Fibroblast of pulmonary artery (primary cell): ENCODE data around the gene PNPLA5.

ENCODE experiments used
- DNase-seq: peaks from one replicate; pipeline ENCODE4 v3.0.0-alpha.2; 2010; ENCODE audit warnings: low read depth
- H3K4me3 ChIP-seq: replicated peaks from 2 replicates; pipeline ENCODE4 v1.5.1; 2011; ENCODE audit warnings: low read depth, mild to moderate bottlenecking, control low read depth, low read length, moderate library complexity
- TF ChIP-seq, protein P1 (sequence below): IDR thresholded peaks from 2 replicates; pipeline ENCODE4 v1.5.1; 2011; ENCODE audit warnings: mild to moderate bottlenecking, control low read depth, low read length, inconsistent platforms; ENCODE audit errors: missing control alignments

Gene PNPLA5

DNA sequence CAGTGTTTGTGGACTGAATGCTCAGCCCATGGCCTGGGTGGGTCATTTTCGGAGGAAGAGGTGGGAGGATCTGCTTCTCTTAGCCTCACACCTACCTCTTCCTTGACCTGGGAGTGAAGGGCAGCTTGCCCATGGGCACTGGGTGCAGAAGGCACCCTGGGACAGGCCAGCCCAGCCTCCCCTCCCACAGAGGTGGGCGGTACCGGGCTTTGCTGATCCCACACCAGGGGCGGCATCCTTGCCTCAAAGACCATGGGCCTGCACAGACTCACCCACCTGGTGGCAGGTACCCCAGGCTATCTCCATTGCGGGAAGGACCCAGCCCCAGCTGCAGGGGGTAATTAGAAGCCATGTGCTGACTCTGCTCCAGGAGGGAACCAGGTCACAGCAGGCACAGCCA lies 1.5 kb upstream of the PNPLA5 start:
- no peak for DNase-seq
- TF ChIP-seq, protein P1, sequence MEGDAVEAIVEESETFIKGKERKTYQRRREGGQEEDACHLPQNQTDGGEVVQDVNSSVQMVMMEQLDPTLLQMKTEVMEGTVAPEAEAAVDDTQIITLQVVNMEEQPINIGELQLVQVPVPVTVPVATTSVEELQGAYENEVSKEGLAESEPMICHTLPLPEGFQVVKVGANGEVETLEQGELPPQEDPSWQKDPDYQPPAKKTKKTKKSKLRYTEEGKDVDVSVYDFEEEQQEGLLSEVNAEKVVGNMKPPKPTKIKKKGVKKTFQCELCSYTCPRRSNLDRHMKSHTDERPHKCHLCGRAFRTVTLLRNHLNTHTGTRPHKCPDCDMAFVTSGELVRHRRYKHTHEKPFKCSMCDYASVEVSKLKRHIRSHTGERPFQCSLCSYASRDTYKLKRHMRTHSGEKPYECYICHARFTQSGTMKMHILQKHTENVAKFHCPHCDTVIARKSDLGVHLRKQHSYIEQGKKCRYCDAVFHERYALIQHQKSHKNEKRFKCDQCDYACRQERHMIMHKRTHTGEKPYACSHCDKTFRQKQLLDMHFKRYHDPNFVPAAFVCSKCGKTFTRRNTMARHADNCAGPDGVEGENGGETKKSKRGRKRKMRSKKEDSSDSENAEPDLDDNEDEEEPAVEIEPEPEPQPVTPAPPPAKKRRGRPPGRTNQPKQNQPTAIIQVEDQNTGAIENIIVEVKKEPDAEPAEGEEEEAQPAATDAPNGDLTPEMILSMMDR = no peak
- no peak overlapping the region for H3K4me3 ChIP-seq

DNA sequence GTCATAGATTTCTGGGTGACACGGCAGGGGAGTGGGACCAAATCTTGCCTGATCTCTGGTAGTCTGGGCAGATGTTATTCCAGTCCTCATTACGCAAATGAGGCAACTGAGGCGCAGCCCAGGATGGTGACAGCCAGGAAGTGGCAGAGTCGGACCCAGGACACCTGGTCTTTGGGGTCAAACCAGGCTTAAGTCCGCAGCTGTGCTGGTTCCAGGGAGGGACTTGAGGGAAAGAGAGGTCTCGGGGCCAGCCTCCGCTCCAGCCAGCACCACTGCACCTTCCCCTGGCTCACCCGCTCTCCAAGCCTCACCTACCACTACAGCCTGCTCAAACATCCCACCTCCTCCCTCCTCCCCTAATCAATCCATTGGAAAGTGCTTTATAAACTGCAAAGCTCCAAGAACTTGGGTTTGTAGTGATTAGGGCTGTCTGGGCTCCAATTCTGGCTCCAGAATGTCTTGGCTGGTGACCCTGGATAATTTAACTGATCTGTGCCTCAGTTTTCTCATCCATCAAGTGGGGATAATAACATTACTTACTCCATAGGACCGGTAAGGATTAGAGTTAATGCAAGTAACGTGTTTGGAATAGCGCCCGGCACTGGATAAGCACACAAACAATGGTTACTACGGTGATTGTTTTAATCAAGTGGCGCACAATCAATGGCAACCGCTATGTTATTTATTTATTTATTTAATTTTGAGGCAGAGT lies 526 bp upstream of the PNPLA5 start:
- TF ChIP-seq, protein P1 = no peak
- no peak for DNase-seq
- no peak overlapping the region for H3K4me3 ChIP-seq

DNA sequence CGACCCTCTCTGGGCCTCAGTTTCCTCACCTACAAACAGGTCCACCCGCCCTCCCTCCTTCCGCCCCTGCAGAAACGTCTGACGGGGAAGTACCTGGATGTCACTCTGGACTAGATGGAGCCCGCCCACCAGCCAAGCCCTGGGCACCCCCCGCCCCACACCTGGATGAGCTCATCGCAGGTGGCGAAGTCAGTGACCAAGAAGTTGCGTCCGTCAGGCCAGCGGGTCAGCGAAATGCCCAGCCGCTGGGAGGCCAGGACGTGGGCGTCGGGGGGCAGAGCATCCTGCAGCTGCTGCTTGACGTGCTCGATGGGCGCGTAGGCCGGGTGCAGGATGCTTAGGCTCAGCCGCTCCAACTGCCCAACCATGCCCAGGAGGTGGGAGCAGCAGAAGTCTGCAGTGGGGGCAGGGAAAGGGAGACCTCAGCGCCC lies 897 bp downstream of the PNPLA5 start:
- TF ChIP-seq, protein P1 = no peak
- no peak for DNase-seq
- H3K4me3 ChIP-seq = no peak overlapping the region

DNA sequence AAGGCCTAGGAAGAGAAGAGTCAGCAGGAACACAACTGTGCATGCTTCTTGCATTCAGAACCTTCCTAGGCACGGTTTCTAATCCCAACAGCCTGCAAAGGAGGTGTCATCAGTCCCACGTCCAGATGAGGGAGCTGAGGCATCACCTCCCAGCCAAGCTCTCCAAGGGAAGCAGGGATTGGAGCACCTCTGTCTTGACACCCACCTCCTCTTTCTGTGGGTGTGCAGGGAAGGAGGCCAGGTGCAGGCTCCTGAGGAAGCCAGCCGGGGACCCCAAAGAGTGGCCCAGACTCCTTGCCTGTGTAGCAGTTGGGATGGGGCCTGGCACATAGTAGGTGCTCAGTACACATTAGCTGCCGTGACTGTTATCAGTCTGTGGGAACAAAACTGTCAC lies 2.0 kb downstream of the PNPLA5 start:
- H3K4me3 ChIP-seq = no peak overlapping the region
- peak; percentile 28 for DNase-seq
- TF ChIP-seq, protein P1 = no peak

DNA sequence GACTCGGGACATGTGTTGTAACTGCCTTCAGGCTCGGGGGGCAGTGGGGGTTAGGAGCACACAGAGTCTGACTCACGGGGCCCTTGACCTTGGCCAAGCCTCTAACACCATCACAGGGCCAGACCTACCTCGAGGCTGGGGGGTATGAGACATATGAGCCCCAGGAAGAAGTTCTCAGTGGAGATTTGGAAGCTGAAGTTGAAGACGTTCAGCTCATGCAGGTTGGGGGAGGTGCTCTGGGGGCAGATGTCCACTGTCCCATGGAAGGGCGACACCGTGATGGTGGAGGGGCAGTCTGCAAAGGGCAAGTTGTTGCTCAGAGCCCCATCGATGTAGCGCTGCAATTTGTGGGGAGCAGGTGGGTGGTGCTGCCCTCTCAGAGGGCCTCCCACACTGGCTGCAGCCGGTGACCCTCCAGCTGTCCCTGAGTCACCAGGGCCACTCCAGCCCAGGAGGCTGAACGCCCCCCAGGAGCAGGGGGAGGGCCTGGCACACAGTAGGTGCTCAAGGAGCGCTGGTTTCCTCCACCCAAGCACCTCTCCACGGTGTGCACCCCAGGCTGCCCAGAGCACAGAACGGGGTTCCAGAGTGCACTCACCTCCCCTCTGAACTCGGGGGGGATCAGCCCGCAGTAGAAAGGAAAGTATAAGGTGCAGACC lies 2.5 kb downstream of the PNPLA5 start:
- H3K4me3 ChIP-seq = no peak overlapping the region
- DNase-seq = no peak
- TF ChIP-seq, protein P1 = no peak

DNA sequence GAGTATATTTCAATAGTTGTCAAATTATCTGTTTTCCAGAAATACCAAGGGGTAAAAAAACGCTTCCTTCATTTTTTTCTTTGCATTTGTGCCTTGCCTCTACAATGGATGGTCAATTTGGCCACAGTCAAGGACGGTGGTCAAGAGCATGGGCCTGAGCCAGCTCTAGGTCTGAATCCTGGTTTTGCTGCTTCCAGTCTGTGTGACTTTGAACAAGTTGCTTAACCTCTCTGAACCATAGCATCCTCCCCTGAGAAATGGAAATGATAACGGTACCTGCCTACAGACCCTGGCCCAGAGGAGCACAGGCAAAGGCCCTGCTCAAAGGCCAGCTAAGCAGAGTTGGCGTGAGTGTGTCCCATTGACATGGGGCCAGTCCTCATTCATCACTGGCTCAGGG lies 3.1 kb downstream of the PNPLA5 start:
- H3K4me3 ChIP-seq = no peak overlapping the region
- no peak for DNase-seq
- TF ChIP-seq, protein P1 = no peak

DNA sequence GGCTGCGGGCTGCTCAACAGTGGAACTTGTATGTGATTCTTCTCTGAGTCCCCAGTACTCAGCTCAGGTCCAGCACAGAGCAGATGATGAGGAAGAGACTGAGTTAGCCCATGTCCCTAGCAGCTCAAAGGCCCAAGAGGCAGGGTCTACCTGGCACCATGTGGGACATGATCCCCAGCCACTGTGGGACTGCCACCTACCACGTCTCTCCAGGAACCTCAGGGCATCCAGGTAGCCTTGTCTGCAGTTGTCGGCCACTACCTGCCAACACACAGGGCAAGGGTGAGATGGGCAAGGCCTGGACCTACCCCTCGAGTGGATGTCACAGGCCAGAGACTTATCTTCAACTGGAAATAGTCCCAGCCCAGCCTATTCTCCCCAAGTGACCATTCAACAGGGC lies 4.4 kb downstream of the PNPLA5 start:
- no peak overlapping the region for H3K4me3 ChIP-seq
- DNase-seq = no peak
- TF ChIP-seq, protein P1 = no peak
